ENCODE data around the gene VPS13C.

VPS13C gene

DNA sequence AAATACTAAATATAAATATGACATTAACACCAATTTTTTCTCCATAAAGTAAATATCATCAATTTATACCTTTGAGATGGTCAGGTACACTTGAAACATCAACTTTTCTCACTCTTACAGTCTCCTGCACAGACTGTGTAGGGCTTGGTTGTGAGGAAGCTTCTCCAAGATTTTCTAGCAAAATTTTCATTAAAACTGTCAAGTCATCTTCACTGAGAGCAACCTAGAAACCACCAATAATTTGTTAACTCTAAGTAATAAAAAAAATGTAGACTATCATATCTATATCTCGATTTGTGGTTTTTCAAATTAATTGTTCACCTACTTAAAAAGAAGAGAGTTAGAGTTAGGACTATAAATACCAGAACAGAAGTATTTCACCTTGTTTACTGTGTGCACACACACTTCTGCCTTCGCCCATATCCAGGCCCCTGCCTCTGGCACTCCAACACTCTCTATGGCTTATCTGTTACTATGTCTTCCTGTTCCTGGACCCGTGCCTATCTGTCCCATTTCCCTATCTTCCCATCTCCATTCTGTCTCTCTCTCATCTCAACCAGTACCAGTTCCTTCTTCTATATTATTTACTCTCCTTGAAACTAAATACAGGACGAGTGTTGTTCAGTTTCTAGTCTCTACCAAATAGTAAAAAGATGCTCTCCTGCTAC lies 123.6 kb downstream of the VPS13C start:
- Histone ChIP-seq H3K9me3 (ENCODE audit: insufficient read depth, low read depth, low read length) (no peaks in the 10 kb centered on the region), H3K9me2 (replicated peaks; ENCODE audit: low read depth, low read length) (no peaks in the 10 kb centered on the region), H3K79me2 (ENCODE audit: insufficient read depth, low read length) (no peaks in the 10 kb centered on the region), H3K4me3 (ENCODE audit: low read length, poor library complexity, severe bottlenecking) (no peak overlapping the region), H3K4me1 (ENCODE audit: insufficient read depth, low read length, poor library complexity, severe bottlenecking) (no peaks in the 10 kb centered on the region), H3F3A (ENCODE audit: low read depth) (no peaks in the 10 kb centered on the region), H3K9ac (ENCODE audit: low read depth, low read length, poor library complexity, severe bottlenecking) (no peak overlapping the region), H3K36me3 (ENCODE audit: insufficient read depth, low read length) (peaks cover 25% of the 10 kb centered on the region; the same call in 1 of the 2 replicates), H3K27me3 (ENCODE audit: insufficient read depth, low read length, poor library complexity, severe bottlenecking) (no peaks in the 10 kb centered on the region), H4K20me1 (ENCODE audit: insufficient read depth, low read length, poor library complexity, severe bottlenecking) (no peaks in the 10 kb centered on the region), H2AFZ (ENCODE audit: low read length) (no peak overlapping the region), H3K4me2 (ENCODE audit: low read depth, low read length, poor library complexity, severe bottlenecking) (no peak overlapping the region)
- TF ChIP-seq CTCF (conservative IDR thresholded peaks at IDR 0.05; ENCODE audit: low read length): no peak
- TF ChIP-seq EZH2phosphoT487 (IDR thresholded peaks at IDR 0.05; ENCODE audit: borderline replicate concordance): no peak

DNA sequence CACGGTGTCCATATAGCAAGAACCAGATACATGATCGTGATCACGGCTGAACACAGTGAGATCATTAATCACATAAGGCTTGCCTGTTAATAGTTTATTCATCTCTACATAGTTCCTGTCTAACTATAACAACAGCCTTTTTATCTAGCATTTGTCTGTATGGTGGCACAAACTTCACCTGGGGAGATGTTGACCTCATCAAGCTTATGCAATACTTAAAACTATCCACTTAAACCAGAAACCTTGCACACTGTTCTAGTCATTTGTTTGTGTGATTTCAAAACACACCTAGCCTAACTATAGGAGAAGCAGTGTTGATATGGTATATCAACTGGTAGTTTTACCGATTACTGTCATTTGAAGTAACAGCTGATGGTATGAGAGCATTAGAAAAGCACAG lies 124.8 kb downstream of the VPS13C start:
- Histone ChIP-seq H3K9me3 (ENCODE audit: insufficient read depth, low read depth, low read length) (no peaks in the 10 kb centered on the region), H3K9ac (ENCODE audit: low read depth, low read length, poor library complexity, severe bottlenecking) (no peak overlapping the region), H3K79me2 (ENCODE audit: insufficient read depth, low read length) (no peaks in the 10 kb centered on the region), H3K36me3 (ENCODE audit: insufficient read depth, low read length) (peaks cover 22% of the 10 kb centered on the region; the same call in 1 of the 2 replicates), H3K27me3 (ENCODE audit: insufficient read depth, low read length, poor library complexity, severe bottlenecking) (no peaks in the 10 kb centered on the region), H3K9me2 (replicated peaks; ENCODE audit: low read depth, low read length) (no peaks in the 10 kb centered on the region), H3K4me2 (ENCODE audit: low read depth, low read length, poor library complexity, severe bottlenecking) (no peak overlapping the region), H3K4me3 (ENCODE audit: low read length, poor library complexity, severe bottlenecking) (no peak overlapping the region), H2AFZ (ENCODE audit: low read length) (no peak overlapping the region), H3F3A (ENCODE audit: low read depth) (no peaks in the 10 kb centered on the region), H3K4me1 (ENCODE audit: insufficient read depth, low read length, poor library complexity, severe bottlenecking) (no peaks in the 10 kb centered on the region), H4K20me1 (ENCODE audit: insufficient read depth, low read length, poor library complexity, severe bottlenecking) (no peaks in the 10 kb centered on the region)
- TF ChIP-seq EZH2phosphoT487 (IDR thresholded peaks at IDR 0.05; ENCODE audit: borderline replicate concordance): no peak
- TF ChIP-seq CTCF (conservative IDR thresholded peaks at IDR 0.05; ENCODE audit: low read length): no peak

DNA sequence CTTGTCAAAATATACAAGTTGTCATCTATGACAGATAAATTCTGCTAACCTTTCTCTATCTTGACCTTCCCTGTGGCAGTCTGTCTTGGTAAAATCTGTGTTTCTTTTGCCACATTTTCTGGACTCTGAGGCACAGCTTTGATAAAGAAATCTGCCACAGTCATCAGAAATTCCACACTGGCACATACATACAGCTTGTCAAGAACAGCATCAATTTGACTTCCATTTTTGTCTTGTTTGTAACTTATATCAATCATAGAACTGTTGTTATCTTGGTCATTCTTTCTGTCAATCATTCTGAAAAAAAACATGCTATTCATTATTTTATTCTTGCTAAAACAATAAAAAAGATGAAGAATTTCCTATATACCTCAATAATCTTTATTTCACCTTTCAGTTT lies 130.8 kb downstream of the VPS13C start:
- no peaks in the 10 kb centered on the region for H3K9me3 ChIP-seq (ENCODE audit: insufficient read depth, low read depth, low read length)
- peaks cover 46% of the 10 kb centered on the region for H3K36me3 ChIP-seq (ENCODE audit: insufficient read depth, low read length)
- no peak overlapping the region for H3K9ac ChIP-seq (ENCODE audit: low read depth, low read length, poor library complexity, severe bottlenecking)
- no peaks in the 10 kb centered on the region for H4K20me1 ChIP-seq (ENCODE audit: insufficient read depth, low read length, poor library complexity, severe bottlenecking)
- no peaks in the 10 kb centered on the region for H3K4me1 ChIP-seq (ENCODE audit: insufficient read depth, low read length, poor library complexity, severe bottlenecking)
- no peak overlapping the region for H3K4me2 ChIP-seq (ENCODE audit: low read depth, low read length, poor library complexity, severe bottlenecking)
- no peaks in the 10 kb centered on the region for H3K27me3 ChIP-seq (ENCODE audit: insufficient read depth, low read length, poor library complexity, severe bottlenecking)
- no peaks in the 10 kb centered on the region for H3F3A ChIP-seq (ENCODE audit: low read depth)
- no peak overlapping the region for H2AFZ ChIP-seq (ENCODE audit: low read length)
- H3K79me2 ChIP-seq (ENCODE audit: insufficient read depth, low read length): no peaks in the 10 kb centered on the region
- H3K4me3 ChIP-seq (ENCODE audit: low read length, poor library complexity, severe bottlenecking): no peak overlapping the region
- TF ChIP-seq EZH2phosphoT487 (IDR thresholded peaks at IDR 0.05; ENCODE audit: borderline replicate concordance) (no peak), CTCF (conservative IDR thresholded peaks at IDR 0.05; ENCODE audit: low read length) (no peak)
- no peaks in the 10 kb centered on the region for H3K9me2 ChIP-seq (replicated peaks; ENCODE audit: low read depth, low read length)
